OCI-M2 (cell line): Measurements from ENCODE around the gene CCL18.
"Not testable (repeated sequence)": the region's sequence is repeated elsewhere in the genome, so short reads cannot be mapped to it uniquely, and the experiment has no call there.

ENCODE experiments used
- DNase-seq: peaks from one replicate; lab custom pipeline; 2025; ENCODE audit not compliant: unreplicated experiment; lab: John Stamatoyannopoulos, UW

The CCL18 gene

DNA sequence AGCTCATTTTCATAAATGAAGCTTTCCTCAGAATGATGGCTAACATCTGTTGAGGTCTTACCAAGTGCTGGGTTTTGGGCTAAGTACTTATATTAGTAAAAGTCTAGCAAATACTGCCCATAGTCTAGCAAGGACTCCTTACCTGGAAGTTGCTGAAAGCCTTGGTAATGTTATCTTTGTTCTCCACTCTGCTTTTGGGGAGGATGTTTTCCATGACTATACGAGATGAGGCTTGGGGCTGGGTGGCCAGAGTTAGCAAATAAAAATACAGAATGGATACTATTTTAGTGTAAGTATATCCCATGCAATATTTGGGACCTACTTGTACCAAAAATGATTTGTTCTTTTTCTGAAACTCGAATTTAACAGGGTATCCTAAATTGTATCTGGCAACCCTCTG lies 7.7 kb downstream of the CCL18 start:
- no peak for DNase-seq

DNA sequence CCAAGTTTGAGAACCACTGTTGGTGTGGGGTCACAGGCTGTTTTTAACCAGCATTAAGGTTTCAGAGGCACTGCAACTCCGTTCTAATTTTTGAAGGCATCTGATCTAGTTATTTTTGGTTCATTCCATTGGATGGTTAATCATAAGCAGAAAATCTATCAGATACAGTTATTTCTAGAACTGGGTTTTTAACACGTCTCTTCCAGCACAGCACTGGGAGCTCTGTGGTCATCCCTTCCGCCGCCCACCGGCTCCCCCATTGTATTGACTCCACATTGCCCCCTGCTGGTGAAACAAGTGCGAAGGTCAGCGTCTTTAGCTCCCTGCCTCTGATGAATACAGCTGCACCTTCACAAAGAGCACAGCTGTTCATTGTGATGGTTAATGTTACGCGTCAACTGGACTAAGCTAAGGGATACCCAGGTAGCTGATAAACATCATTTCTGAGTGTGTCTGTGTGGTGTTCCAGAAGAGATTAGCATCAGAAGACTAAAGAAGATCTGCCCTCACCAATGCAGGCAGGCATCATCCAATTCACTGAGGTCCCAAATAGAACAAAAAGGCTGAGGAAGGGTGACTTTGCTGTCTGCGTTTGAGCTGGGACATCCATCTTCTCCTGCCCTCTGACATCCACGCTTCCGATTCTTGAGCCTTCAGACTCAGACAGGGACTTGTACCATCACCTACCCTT lies 8.5 kb downstream of the CCL18 start:
- DNase-seq = no peak

- no peak for DNase-seq
Measured at GRCh38 chr17:36074365-36074764, 10.3 kb downstream of the CCL18 start.

GRCh38 chr17:36081681-36082471 lies 17.8 kb downstream of the CCL18 start:
- not testable (repeated sequence) for DNase-seq

DNA sequence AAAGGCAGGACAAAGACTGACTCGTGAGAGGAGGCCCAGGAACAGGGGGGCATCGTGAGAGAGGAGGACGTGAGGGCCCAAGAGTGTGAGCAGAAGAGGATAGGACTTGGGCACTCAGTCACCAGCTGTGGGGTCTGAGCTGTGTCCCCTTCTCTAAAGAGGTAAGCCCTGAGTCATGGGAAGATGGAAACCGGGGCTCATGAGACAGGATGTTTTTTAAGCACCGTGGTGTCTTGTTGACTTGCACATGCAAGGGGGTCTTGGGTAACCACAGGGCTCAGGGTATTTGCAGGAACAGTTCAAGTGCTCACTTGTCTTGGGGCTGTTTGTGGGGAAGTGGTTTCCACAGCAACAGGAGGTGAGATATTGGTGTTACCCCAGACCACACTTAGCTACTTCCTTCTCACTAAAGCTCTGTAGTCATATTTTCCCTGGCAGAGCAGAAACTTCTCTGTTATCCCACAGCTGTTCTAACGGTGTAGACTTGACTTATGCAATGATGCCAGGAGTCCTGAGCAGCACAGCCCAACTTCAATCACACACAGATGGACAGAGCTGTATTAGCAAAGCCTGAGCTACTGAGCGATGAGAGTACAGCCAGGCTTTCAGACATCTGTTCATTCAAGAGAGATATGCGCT lies 18.5 kb downstream of the CCL18 start:
- not testable (repeated sequence) for DNase-seq

- not testable (repeated sequence) for DNase-seq
Measured at GRCh38 chr17:36083691-36084090, 19.6 kb downstream of the CCL18 start.

DNA sequence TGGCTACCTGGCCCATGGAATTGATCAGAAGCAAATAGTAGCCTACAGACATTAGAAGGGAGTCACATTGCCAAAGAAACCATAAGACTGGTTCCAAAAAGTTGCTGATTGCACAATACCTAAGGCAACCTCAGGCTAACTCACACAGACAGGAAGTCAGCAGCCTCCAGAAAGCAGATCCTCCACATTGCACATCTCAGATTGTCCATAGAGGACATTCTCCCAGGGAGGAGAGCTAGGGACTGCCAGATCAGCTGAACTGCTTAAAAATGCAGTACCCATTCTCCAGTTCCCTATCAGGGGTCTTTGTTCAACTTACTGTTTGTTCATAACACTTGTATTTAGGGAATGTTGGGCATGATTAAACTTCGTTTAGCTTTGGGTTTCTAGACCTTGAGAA lies 21.7 kb downstream of the CCL18 start:
- DNase-seq = no peak

GRCh38 chr17:36086791-36087190 lies 22.7 kb downstream of the CCL18 start:
- DNase-seq = no peak

DNA sequence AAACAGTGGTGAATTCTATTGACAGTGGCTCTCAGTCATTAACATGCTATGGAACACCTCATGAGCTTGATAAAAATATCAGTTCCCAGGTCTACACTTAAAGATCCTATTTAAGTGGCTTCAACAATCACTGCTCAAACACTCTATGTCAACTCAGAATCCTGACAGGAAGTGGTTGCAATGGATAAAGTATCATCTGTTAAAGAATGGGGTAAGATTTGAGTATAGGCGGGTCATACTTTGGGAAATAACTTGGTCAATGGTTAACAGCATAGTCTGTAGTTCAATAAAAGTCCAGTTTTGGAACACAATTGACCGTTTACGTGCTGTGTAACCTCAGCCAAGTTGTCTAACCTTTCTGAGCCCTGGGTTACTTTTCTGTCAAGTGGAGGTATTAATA lies 23.4 kb downstream of the CCL18 start:
- DNase-seq = not testable (repeated sequence)

DNA sequence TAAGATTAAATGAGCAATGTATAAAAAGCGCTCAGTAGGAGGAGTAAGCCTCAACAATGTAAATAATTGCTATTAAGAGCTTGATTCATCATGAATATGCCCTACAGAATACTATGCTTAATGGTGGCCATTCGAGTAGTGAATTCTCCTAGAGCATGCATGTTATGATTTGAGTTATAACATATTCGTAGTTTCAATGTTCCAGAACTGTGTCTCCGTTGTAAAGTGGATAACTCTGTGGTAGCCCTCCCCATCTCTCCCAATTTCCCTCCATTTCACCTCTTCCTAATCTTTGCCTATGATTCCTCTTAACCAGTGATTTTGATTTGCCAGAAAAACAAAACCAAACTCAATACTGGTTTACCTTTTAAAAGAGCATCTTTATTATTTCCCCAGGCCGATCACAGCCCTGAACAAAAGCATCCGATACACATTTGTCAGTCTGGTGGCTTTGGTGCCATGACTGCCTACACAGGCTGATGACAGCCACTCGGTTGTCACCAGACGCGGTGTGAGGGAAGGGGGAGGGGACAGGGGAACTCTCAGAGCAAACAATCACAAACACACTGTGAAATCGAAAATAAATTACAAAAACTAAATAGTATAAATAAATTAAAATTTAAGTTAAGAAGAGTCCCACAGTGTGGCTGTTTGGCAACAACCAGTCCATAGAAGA lies 24.0 kb downstream of the CCL18 start:
- DNase-seq = not testable (repeated sequence)

DNA sequence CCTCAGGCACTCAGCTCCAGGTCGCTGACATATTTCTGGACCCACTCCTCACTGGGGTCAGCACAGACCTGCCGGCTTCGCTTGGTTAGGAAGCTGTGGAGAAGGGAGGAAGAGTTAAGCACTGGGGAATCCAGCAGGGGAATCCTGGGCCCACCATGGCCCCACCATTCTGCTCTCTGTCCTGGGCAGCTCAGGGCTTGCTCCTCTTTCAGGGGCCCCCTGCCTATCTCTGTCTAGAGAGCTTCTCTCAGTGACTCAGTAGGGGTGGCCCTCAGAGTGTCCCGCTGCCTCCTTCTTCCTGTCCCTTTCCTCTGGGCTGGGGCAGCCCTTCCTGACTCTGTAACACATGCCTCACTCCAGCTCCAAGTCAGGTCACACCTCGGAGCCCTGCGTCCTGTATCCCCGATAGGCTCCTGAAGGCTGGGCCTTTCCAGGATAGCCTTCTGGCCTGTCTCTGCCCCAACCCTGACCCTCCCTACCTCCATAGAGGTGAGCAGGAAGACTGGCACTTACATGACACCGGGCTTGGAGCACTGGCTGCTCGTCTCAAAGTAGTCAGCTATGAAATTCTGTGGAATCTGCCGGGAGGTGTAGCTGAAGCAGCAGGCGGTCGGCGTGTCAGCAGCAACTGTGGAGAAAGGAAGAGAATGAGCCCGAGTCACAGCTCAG lies 24.7 kb downstream of the CCL18 start:
- no peak for DNase-seq

DNA sequence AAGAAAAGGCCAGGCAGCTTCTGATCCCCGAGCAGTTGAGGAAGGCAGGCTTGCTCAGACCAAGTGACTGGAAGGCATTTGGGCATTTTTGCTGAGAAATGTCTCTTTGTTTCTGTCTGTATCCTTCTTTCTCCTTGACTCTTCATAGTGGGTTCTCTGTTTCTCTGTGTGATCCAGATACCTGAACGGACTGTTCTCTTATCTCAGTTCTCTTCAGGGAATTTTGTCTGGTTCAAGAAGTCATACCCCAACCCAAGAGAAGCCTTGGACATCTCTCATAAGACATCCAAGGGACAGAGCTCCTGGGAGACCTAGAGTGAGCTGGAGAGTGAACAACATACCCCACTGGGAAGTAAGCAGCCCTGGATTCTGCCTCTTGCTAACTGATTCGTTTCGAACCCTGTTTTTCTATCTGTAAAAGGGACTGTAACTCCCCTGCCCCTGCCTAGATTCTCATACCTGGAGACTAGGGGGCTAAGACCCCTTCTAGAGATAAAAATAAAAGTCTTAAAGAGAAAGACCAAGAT lies 25.3 kb downstream of the CCL18 start:
- no peak for DNase-seq

GRCh38 chr17:36089888-36090836 lies 26.1 kb downstream of the CCL18 start, which contains the start of gene CCL3:
Gene CCL3, minus strand, starts transcription at chr17:36090143. Its CDS starts 85 bp downstream, at chr17:36090058.
- DNase-seq = no peak

GRCh38 chr17:36092230-36092629 lies 28.2 kb downstream of the CCL18 start:
- no peak for DNase-seq

- DNase-seq = not testable (repeated sequence)
Measured at GRCh38 chr17:36092715-36093114, 28.6 kb downstream of the CCL18 start.

- no peak for DNase-seq
Measured at GRCh38 chr17:36094232-36094631, 30.2 kb downstream of the CCL18 start.

DNA sequence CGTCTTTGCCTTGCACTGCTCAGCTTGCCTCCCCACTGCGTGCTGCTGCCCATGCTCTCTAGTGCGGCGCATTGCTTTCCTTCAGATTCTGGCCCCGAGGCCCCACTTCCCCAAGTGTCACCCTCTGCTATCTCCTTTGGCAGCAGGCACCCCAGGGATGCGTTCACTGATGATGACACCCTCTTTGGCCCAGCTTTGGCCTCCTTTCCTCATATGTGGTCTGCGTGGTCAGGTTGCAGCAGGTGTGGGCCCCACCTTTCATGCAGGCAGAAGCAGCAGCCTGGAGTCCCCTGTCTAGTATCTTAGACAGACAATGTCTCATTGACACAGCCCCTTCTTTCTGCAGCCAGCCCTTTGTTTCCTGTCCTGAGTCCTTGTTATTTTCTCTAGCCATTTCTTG lies 30.7 kb downstream of the CCL18 start:
- DNase-seq = no peak

DNA sequence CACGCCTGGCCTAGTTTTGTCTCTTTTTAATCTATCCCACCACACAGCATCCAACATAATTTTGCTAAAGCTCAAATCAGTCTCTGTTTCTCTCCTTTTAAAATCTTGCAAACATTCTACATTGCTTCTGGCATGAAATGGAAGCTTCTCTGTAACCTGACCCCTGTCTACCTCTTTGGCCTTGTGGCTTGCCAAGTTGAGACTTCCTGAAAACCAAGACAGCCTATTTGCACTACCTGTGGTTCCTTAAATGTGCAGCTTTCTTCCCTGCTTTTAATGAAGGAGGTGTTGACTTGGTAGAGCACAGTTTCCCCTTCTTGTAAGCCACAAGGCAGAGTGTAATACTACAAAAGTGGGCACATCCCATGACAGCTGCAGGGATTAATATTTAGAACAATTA lies 31.9 kb downstream of the CCL18 start:
- no peak for DNase-seq

- DNase-seq = not testable (repeated sequence)
Measured at GRCh38 chr17:36099004-36099403, 34.9 kb downstream of the CCL18 start.
